B cell (primary cell): ENCODE measurements around the gene ELANE. TPM values are rescaled to one million over a fixed set of nuclear protein-coding genes. Genes with fewer than 3 reads are reported as not detected.

ENCODE experiments used
- ATAC-seq: fragments of 200-7000 bp; cut with Tn5 transposase; one replicate; pipeline ENCODE4 v1.10.0; 2021; ENCODE audit warnings: low read depth, mild to moderate bottlenecking, moderate number of reproducible peaks, moderate library complexity
- CTCF ChIA-PET: fragments of 350-600 bp; sonication (Branson Sonifier 250); formaldehyde crosslinking; loops from one replicate; lab custom pipeline; 2021; ENCODE audit warnings: antibody characterized with exemption, inconsistent platforms; lab: Charles Lee
- POLR2A ChIA-PET: fragments of 350-600 bp; sonication (Branson Sonifier 250); formaldehyde crosslinking; loops from one replicate; lab custom pipeline; 2021; ENCODE audit warnings: antibody characterized with exemption; lab: Charles Lee
- DNase-seq: peaks from one replicate; pipeline ENCODE4 v3.0.0; 2013
- H2AFZ ChIP-seq: 2 replicates; pipeline ENCODE4 v1.6.1; 2012; ENCODE audit warnings: mild to moderate bottlenecking, low read depth, low read length; ENCODE audit not compliant: insufficient read depth, poor library complexity, severe bottlenecking
- H3K27ac ChIP-seq, 2 donors: 1 replicate in 1 of 2; 2 replicates in 1 of 2; pipeline ENCODE4 v1.5.1; 2012 to 2013; ENCODE audit warnings: low read length in 2 of 2, mild to moderate bottlenecking in 2 of 2, moderate library complexity in 1 of 2
- H3K27me3 ChIP-seq, 4 experiments: fragments of 200-600 bp in 1 of 4; sonication (generic) in 1 of 4; replicated peaks in 1 of 4; 1 replicate in 2 of 4; 2 replicates in 2 of 4; pipeline versions ENCODE4 v1.6.1 to v1.7.0; 2013 to 2016; ENCODE audit warnings: low read length in 3 of 4, mild to moderate bottlenecking in 2 of 4, mixed read lengths in 1 of 4, moderate library complexity in 1 of 4; ENCODE audit not compliant: insufficient read depth in 4 of 4, control insufficient read depth in 3 of 4; ENCODE audit errors: control extremely low read depth in 1 of 4
- H3K36me3 ChIP-seq, 2 experiments: replicated peaks in 1 of 2; 1 replicate in 1 of 2; 2 replicates in 1 of 2; pipeline versions ENCODE4 v1.6.1 to v1.7.1; 2013; ENCODE audit warnings: low read length in 1 of 2; ENCODE audit not compliant: insufficient read depth in 2 of 2, control insufficient read depth in 1 of 2; ENCODE audit errors: control extremely low read depth in 1 of 2, extremely low read depth in 1 of 2
- H3K4me1 ChIP-seq, 2 donors: fragments of 200-600 bp in 1 of 2; sonication (generic) in 1 of 2; 1 replicate in 1 of 2; 2 replicates in 1 of 2; pipeline versions ENCODE4 v1.5.1 to v1.6.1; 2013 to 2017; ENCODE audit warnings: low read length in 2 of 2; ENCODE audit not compliant: control insufficient read depth in 2 of 2, insufficient read depth in 2 of 2
- H3K4me2 ChIP-seq: replicated peaks from 2 replicates; pipeline ENCODE3; 2012; ENCODE audit warnings: mild to moderate bottlenecking, low read depth, low read length; ENCODE audit not compliant: poor library complexity, severe bottlenecking
- H3K4me3 ChIP-seq, 5 experiments: fragments of 200-600 bp in 1 of 5; sonication (generic) in 1 of 5; 1 replicate in 3 of 5; 2 replicates in 2 of 5; pipeline versions ENCODE4 v1.5.1 to v1.7.0; 2011 to 2016; ENCODE audit warnings: low read length in 4 of 5, mild to moderate bottlenecking in 4 of 5, low read depth in 2 of 5, control low read depth in 1 of 5, moderate library complexity in 1 of 5; ENCODE audit not compliant: insufficient read depth in 1 of 5; ENCODE audit errors: control extremely low read depth in 1 of 5, extremely low read depth in 1 of 5
- H3K79me2 ChIP-seq: fragments of 200-600 bp; sonication (generic); one replicate; pipeline ENCODE4 v1.6.0; 2016; ENCODE audit warnings: low read length; ENCODE audit not compliant: control insufficient read depth, insufficient read depth
- H3K9ac ChIP-seq: fragments of 200-600 bp; sonication (generic); 2 replicates; pipeline ENCODE4 v1.6.1; 2017; ENCODE audit warnings: mild to moderate bottlenecking, low read length, moderate library complexity
- H3K9me3 ChIP-seq, 3 donors: one replicate each; pipeline versions ENCODE4 v1.6.1 to v1.7.1; 2013; ENCODE audit warnings: low read length in 2 of 3; ENCODE audit not compliant: control insufficient read depth in 2 of 3, insufficient read depth in 1 of 3; ENCODE audit errors: control extremely low read depth in 1 of 3
- H4K20me1 ChIP-seq: 2 replicates; pipeline ENCODE4 v1.6.0; 2012; ENCODE audit warnings: mild to moderate bottlenecking, low read length; ENCODE audit not compliant: insufficient read depth, control insufficient read depth, poor library complexity, severe bottlenecking
- H3K27ac Mint-ChIP-seq: one replicate; pipeline ENCODE4 v1.8.0; 2021; ENCODE audit warnings: mixed read lengths
- H3K27me3 Mint-ChIP-seq: one replicate; pipeline ENCODE4 v1.8.0; 2021; ENCODE audit warnings: mixed read lengths
- H3K4me1 Mint-ChIP-seq: one replicate; pipeline ENCODE4 v1.8.0; 2021; ENCODE audit warnings: mixed read lengths
- H3K4me3 Mint-ChIP-seq: one replicate; pipeline ENCODE4 v1.8.0; 2021; ENCODE audit warnings: mixed read lengths
- H3K9me3 Mint-ChIP-seq: one replicate; pipeline ENCODE4 v1.8.0; 2022; ENCODE audit warnings: mixed read lengths; ENCODE audit not compliant: insufficient read depth
- CTCF ChIP-seq: fragments of 200-600 bp; IDR thresholded peaks from one replicate; pipeline ENCODE4 v1.8.0; 2022; ENCODE audit warnings: antibody characterized with exemption, mild to moderate bottlenecking
- EZH2 ChIP-seq: IDR thresholded peaks from 2 replicates; pipeline ENCODE4 v1.6.1; 2012; ENCODE audit warnings: borderline replicate concordance, low read depth, mild to moderate bottlenecking, moderate library complexity, low read length; ENCODE audit not compliant: insufficient read depth, poor library complexity, severe bottlenecking
- WGBS: methylation state at CpG from one replicate; pipeline ENCODE4 v1.1.5; 2013; ENCODE audit warnings: missing lambda C conversion rate; ENCODE audit not compliant: insufficient coverage; 5-methylcytosine and 5-hydroxymethylcytosine counted together
- intact Hi-C: fragments of 100-400 bp; cut with micrococcal nuclease; formaldehyde crosslinking; loops from one replicate; pipeline ENCODE4 v1.10.0; 2022
- polyA plus RNA-seq: library from polyadenylated mRNA; depleted of rRNA; stranded (reverse); fragments of >200 nt; gene quantifications from 2 replicates; pipeline ENCODE4 v1.2.3, GENCODE V29; 2012
- total RNA-seq, 2 donors: library from RNA; stranded (reverse); fragments of 120-200 nt in 1 of 2; gene quantifications; 1 replicate in 1 of 2; 2 replicates in 1 of 2; pipeline versions ENCODE4 v1.2.3 to v1.2.4, GENCODE V29; 2013 to 2022

ELANE gene
- total and polyA plus RNA-seq, 2 donors (not counting 1 experiment from before 2014, with no cell fraction given): 0.18 TPM; not detected in 1

GRCh38 chr19:872266-872951 lies 20.3 kb downstream of the ELANE start:
- no peaks in the 10 kb centered on the region for H3K9me3 Mint-ChIP-seq
- H3K27ac ChIP-seq: peak overlapping the region; percentile 38 to 45
- DNase-seq: peak; percentile 90

More at GRCh38 chr19:872266-872951, 20.3 kb downstream of the ELANE start:
- Histone ChIP-seq H3K27me3 (no peaks in the 10 kb centered on the region), H3K9me3 (peaks cover 0 to 5% (median 0%) of the 10 kb centered on the region in 3 donors), H3K4me2 (peak overlapping the region; percentile 72), H3K36me3 (peaks cover 0 to 17% of the 10 kb centered on the region in 2 experiments), H3K79me2 (no peaks in the 10 kb centered on the region), H2AFZ (peak overlapping the region; percentile 54), H3K4me1 (peaks cover 8 to 17% of the 10 kb centered on the region in 2 donors), H3K9ac (peak overlapping the region; percentile 49), H3K4me3 (peak overlapping the region in 3 of 5 experiments; percentile 8 to 60 (median 45)), H4K20me1 (peaks cover 7% of the 10 kb centered on the region)
- ChIA-PET POLR2A (no interaction called here), CTCF (no interaction called here)
- 74% methylated on average over 20 of the region's 27 CpGs for WGBS
- peaks cover 9% of the 10 kb centered on the region for H3K4me1 Mint-ChIP-seq
- TF ChIP-seq EZH2 (no peak), CTCF (no peak)
- H3K4me3 Mint-ChIP-seq: peak overlapping the region; percentile 45
- peak overlapping the region; percentile 81 for H3K27ac Mint-ChIP-seq
- ATAC-seq: peak; percentile 73
- no peaks in the 10 kb centered on the region for H3K27me3 Mint-ChIP-seq
- intact Hi-C loops: no loop called here
